Smooth muscle cell (in vitro differentiated cells): ENCODE data around the gene GSX2. TPM values are rescaled to one million over a fixed set of nuclear protein-coding genes. Genes with fewer than 3 reads are reported as not detected.

ENCODE experiments used
- DNase-seq: peaks from one replicate; lab custom pipeline; 2025; ENCODE audit not compliant: unreplicated experiment; lab: John Stamatoyannopoulos, UW
- H2AFZ ChIP-seq: fragments of 200-600 bp; sonication (generic); 2 replicates; pipeline ENCODE4 v1.6.0; 2016; ENCODE audit warnings: antibody characterized with exemption, low read depth, mild to moderate bottlenecking
- H3F3A ChIP-seq: fragments of 200-600 bp; sonication (generic); 2 replicates; pipeline ENCODE4 v1.6.0; 2017; ENCODE audit warnings: antibody characterized with exemption, low read depth
- H3K27ac ChIP-seq: fragments of 200-600 bp; sonication (generic); 2 replicates; pipeline ENCODE4 v1.5.1; 2016; ENCODE audit warnings: low read depth, mild to moderate bottlenecking
- H3K27me3 ChIP-seq: fragments of 200-600 bp; sonication (generic); 2 replicates; pipeline ENCODE4 v1.6.1; 2016; ENCODE audit warnings: low read depth, mild to moderate bottlenecking
- H3K36me3 ChIP-seq: fragments of 200-600 bp; sonication (generic); 2 replicates; pipeline ENCODE4 v1.5.1; 2016; ENCODE audit warnings: low read depth
- H3K4me1 ChIP-seq: fragments of 200-600 bp; sonication (generic); 2 replicates; pipeline ENCODE4 v1.5.1; 2016; ENCODE audit warnings: low read depth
- H3K4me2 ChIP-seq: fragments of 200-600 bp; sonication (generic); 2 replicates; pipeline ENCODE4 v1.6.0; 2016; ENCODE audit warnings: mild to moderate bottlenecking
- H3K4me3 ChIP-seq: fragments of 200-600 bp; sonication (generic); 2 replicates; pipeline ENCODE4 v1.5.1; 2016; ENCODE audit warnings: mild to moderate bottlenecking
- H3K79me2 ChIP-seq: fragments of 200-600 bp; sonication (generic); 2 replicates; pipeline ENCODE4 v1.6.0; 2016; ENCODE audit warnings: low read depth, mild to moderate bottlenecking
- H3K9ac ChIP-seq: fragments of 200-600 bp; sonication (generic); 2 replicates; pipeline ENCODE4 v1.6.0; 2016; ENCODE audit warnings: low read depth
- H3K9me3 ChIP-seq: fragments of 200-600 bp; sonication (generic); replicated peaks from 2 replicates; pipeline ENCODE4 v1.5.1; 2016; ENCODE audit warnings: low read depth
- H4K20me1 ChIP-seq: fragments of 200-600 bp; sonication (generic); 2 replicates; pipeline ENCODE4 v1.6.0; 2016; ENCODE audit warnings: low read depth
- CTCF ChIP-seq: fragments of 200-600 bp; sonication (generic); IDR thresholded peaks from 2 replicates; pipeline ENCODE4 v1.5.1; 2017; ENCODE audit warnings: borderline replicate concordance, mild to moderate bottlenecking, antibody characterized with exemption; ENCODE audit not compliant: insufficient read depth, poor library complexity, severe bottlenecking
- WGBS: methylation state at CpG from one replicate; pipeline ENCODE4 v1.1.7; 2016; ENCODE audit warnings: low lambda C conversion rate; 5-methylcytosine and 5-hydroxymethylcytosine counted together
- polyA plus RNA-seq: library from polyadenylated mRNA; unstranded; fragments of >200 nt; fragmentation: Nextera tagmentation; extraction: Ambion mirVana; gene quantifications from 2 replicates; pipeline ENCODE4 v1.2.1, GENCODE V29; 2016
- total RNA-seq: library from RNA; depleted of rRNA; stranded (reverse); fragments of >200 nt; gene quantifications from 2 replicates; pipeline ENCODE4 v1.2.3, GENCODE V29; 2014

The GSX2 gene
- total and polyA plus RNA-seq, 2 experiments from 2014 or later, result not detected

GRCh38 chr4:54101190-54102041, 1.5 kb downstream of the GSX2 start:
- WGBS, result 5% methylated on average over 49 of the region's 50 CpGs
- TF ChIP-seq CTCF, result no peak
- Histone ChIP-seq H2AFZ (no peak overlapping the region), H3K27me3 (peaks cover 99% of the 10 kb centered on the region), H4K20me1 (no peaks in the 10 kb centered on the region), H3K4me3 (peak overlapping the region; percentile 35), H3K27ac (no peak overlapping the region), H3K9ac (no peak overlapping the region), H3K4me2 (peak overlapping the region; percentile 87), H3K4me1 (peaks cover 35% of the 10 kb centered on the region), H3K9me3 (no peaks in the 10 kb centered on the region), H3K36me3 (no peaks in the 10 kb centered on the region), H3F3A (peaks cover 8% of the 10 kb centered on the region), H3K79me2 (no peaks in the 10 kb centered on the region)
- no peak for DNase-seq

DNA sequence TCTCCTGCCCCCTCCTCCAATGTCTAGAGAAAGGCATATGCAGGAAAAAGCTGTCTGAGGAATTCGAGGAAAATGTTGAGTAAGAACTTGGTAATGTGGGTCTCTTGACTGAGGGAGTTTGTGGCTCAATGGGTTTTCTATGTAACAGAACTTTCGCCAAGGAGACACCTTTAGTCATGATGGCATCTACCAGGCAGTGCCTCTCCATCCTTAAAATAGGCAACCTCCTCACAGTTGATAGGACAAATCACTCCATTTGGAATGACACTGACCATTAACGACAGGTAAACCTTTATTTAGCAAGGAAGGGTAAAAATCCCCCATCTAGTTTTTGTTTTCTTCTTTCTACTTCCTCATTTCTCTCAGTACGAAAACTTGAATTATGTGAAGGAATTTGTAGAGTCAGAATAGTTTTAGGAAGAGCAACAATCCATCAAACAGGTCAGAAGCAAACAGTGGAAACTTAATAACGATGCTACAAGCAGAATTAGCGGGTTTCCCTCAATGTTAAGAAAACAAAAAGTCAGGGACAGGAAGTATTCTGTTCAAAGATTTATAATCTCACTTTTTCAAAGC, 2.7 kb downstream of the GSX2 start:
- Histone ChIP-seq H3K9me3 (no peaks in the 10 kb centered on the region), H2AFZ (no peak overlapping the region), H3K27me3 (peaks cover 99% of the 10 kb centered on the region), H3K4me2 (peak overlapping the region; percentile 89), H3K27ac (no peak overlapping the region), H3K36me3 (no peaks in the 10 kb centered on the region), H3K9ac (no peak overlapping the region), H3F3A (peaks cover 8% of the 10 kb centered on the region), H3K4me3 (no peak overlapping the region), H3K79me2 (no peaks in the 10 kb centered on the region), H3K4me1 (peaks cover 37% of the 10 kb centered on the region), H4K20me1 (no peaks in the 10 kb centered on the region)
- WGBS, result 27% methylated on average over 6 of the region's 6 CpGs
- DNase-seq, result no peak
- no peak for TF ChIP-seq CTCF

DNA sequence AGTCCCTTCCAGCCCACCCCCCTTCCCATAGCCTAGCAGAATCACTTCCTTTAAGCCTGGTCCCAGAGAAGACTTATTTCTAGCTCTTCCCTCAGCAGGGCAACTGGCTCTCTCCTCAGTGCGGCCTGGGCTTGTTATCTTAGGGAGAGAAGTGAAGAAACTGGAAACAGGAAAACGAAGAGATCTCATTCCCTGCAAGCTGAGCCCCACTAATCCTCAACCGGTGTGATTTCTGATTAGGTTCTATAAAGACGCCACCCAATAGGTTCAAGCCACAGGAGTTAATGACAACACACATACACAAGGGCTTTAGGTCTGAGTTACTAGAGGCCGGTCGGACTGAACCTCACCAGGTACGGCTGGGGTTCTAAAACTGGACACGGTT, 3.2 kb downstream of the GSX2 start:
- Histone ChIP-seq H2AFZ (peak overlapping the region; percentile 93), H3K9ac (no peak overlapping the region), H3K27me3 (peaks cover 99% of the 10 kb centered on the region), H3K4me3 (peak overlapping the region; percentile 43), H3K36me3 (no peaks in the 10 kb centered on the region), H3F3A (peaks cover 8% of the 10 kb centered on the region), H3K27ac (no peak overlapping the region), H4K20me1 (no peaks in the 10 kb centered on the region), H3K79me2 (no peaks in the 10 kb centered on the region), H3K4me1 (peaks cover 39% of the 10 kb centered on the region), H3K4me2 (peak overlapping the region; percentile 89), H3K9me3 (no peaks in the 10 kb centered on the region)
- no peak for TF ChIP-seq CTCF
- DNase-seq, result no peak
- 7% methylated on average over 8 of the region's 8 CpGs for WGBS

DNA sequence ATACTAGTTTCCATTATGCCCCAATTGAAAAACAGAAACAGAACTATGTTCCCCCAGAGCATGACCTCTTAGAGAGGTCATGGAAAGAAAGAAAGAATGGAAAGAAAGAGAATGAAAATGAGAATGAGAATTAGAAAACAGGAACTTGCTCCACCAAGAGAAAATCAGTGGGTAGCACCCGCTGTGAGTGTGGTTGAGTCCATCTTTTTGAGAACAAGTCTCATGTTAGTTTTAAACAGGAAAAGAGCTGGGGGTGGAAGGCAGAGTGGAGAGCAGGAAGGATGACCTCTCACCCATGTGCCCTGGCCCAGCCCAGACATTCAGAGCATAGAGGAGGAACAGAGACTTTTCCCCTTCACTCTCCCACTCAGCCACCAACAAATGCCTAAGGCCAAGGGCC, 4.9 kb downstream of the GSX2 start:
- Histone ChIP-seq H3K36me3 (no peaks in the 10 kb centered on the region), H3K9me3 (no peaks in the 10 kb centered on the region), H3K4me3 (no peak overlapping the region), H3K27ac (no peak overlapping the region), H3F3A (peaks cover 8% of the 10 kb centered on the region), H3K79me2 (no peaks in the 10 kb centered on the region), H3K4me2 (no peak overlapping the region), H2AFZ (no peak overlapping the region), H3K9ac (no peak overlapping the region), H3K27me3 (peaks cover 99% of the 10 kb centered on the region), H3K4me1 (peaks cover 42% of the 10 kb centered on the region), H4K20me1 (no peaks in the 10 kb centered on the region)
- no peak for DNase-seq
- TF ChIP-seq CTCF, result no peak
- 88% methylated on average over 1 of the region's 1 CpG for WGBS
